ENCODE results near the gene CKAP2L. TPM values are rescaled to one million over a fixed set of nuclear protein-coding genes. Genes with fewer than 3 reads are reported as not detected.

Gene CKAP2L
- total and polyA plus RNA-seq, 2 experiments from 2014 or later: 16.2 to 30.2 TPM

DNA sequence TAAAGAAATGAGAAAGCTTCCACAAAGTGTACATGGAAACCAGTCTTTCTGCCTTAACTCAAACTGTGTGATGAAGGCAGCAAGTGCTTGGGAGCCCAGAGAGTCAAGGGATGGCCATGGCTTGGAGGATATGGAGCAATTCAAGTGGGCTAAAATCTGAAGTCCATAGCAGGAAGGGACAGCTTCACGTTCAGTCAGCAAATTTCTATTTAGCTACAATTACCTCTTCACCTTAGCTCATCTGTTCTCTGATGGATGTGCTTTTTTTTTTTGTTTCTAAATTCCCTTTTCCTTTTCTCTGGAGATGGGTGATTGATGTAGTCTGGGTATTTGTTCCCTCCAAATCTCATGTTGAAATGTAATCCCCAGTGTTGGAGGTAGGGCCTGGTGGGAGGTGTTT is 24.8 kb upstream of the CKAP2L start:
- Histone ChIP-seq H2AFZ (no peak overlapping the region), H3K79me2 (replicated peaks; ENCODE audit: insufficient read depth) (no peaks in the 10 kb centered on the region), H3K27me3 (ENCODE audit: insufficient read depth) (no peaks in the 10 kb centered on the region), H3K9me2 (ENCODE audit: insufficient read depth) (peaks cover 18% of the 10 kb centered on the region), H3K4me2 (no peak overlapping the region), H3K27ac (ENCODE audit: low read depth) (no peak overlapping the region), H3F3A (replicated peaks; ENCODE audit: low read depth) (no peaks in the 10 kb centered on the region), H3K4me1 (ENCODE audit: insufficient read depth) (peaks cover 22% of the 10 kb centered on the region), H3K36me3 (ENCODE audit: insufficient read depth) (no peaks in the 10 kb centered on the region), H3K4me3 (no peak overlapping the region), H4K20me1 (replicated peaks; ENCODE audit: insufficient read depth) (no peaks in the 10 kb centered on the region)
- Mint-ChIP-seq H3K4me3 (no peak overlapping the region), H3K9me3 (peaks cover 4% of the 10 kb centered on the region), H3K36me3 (ENCODE audit: low read depth) (peaks cover 5% of the 10 kb centered on the region; the same call in 1 of the 3 replicates), H3K27me3 (ENCODE audit: insufficient read depth, low read depth, poor library complexity) (peaks cover 2% of the 10 kb centered on the region), H3K27ac (no peak overlapping the region), H3K4me1 (peaks cover 26% of the 10 kb centered on the region)
- DNase-seq (ENCODE audit: low spot score) (no peak), ATAC-seq (no peak)
- TF ChIP-seq, protein P1, sequence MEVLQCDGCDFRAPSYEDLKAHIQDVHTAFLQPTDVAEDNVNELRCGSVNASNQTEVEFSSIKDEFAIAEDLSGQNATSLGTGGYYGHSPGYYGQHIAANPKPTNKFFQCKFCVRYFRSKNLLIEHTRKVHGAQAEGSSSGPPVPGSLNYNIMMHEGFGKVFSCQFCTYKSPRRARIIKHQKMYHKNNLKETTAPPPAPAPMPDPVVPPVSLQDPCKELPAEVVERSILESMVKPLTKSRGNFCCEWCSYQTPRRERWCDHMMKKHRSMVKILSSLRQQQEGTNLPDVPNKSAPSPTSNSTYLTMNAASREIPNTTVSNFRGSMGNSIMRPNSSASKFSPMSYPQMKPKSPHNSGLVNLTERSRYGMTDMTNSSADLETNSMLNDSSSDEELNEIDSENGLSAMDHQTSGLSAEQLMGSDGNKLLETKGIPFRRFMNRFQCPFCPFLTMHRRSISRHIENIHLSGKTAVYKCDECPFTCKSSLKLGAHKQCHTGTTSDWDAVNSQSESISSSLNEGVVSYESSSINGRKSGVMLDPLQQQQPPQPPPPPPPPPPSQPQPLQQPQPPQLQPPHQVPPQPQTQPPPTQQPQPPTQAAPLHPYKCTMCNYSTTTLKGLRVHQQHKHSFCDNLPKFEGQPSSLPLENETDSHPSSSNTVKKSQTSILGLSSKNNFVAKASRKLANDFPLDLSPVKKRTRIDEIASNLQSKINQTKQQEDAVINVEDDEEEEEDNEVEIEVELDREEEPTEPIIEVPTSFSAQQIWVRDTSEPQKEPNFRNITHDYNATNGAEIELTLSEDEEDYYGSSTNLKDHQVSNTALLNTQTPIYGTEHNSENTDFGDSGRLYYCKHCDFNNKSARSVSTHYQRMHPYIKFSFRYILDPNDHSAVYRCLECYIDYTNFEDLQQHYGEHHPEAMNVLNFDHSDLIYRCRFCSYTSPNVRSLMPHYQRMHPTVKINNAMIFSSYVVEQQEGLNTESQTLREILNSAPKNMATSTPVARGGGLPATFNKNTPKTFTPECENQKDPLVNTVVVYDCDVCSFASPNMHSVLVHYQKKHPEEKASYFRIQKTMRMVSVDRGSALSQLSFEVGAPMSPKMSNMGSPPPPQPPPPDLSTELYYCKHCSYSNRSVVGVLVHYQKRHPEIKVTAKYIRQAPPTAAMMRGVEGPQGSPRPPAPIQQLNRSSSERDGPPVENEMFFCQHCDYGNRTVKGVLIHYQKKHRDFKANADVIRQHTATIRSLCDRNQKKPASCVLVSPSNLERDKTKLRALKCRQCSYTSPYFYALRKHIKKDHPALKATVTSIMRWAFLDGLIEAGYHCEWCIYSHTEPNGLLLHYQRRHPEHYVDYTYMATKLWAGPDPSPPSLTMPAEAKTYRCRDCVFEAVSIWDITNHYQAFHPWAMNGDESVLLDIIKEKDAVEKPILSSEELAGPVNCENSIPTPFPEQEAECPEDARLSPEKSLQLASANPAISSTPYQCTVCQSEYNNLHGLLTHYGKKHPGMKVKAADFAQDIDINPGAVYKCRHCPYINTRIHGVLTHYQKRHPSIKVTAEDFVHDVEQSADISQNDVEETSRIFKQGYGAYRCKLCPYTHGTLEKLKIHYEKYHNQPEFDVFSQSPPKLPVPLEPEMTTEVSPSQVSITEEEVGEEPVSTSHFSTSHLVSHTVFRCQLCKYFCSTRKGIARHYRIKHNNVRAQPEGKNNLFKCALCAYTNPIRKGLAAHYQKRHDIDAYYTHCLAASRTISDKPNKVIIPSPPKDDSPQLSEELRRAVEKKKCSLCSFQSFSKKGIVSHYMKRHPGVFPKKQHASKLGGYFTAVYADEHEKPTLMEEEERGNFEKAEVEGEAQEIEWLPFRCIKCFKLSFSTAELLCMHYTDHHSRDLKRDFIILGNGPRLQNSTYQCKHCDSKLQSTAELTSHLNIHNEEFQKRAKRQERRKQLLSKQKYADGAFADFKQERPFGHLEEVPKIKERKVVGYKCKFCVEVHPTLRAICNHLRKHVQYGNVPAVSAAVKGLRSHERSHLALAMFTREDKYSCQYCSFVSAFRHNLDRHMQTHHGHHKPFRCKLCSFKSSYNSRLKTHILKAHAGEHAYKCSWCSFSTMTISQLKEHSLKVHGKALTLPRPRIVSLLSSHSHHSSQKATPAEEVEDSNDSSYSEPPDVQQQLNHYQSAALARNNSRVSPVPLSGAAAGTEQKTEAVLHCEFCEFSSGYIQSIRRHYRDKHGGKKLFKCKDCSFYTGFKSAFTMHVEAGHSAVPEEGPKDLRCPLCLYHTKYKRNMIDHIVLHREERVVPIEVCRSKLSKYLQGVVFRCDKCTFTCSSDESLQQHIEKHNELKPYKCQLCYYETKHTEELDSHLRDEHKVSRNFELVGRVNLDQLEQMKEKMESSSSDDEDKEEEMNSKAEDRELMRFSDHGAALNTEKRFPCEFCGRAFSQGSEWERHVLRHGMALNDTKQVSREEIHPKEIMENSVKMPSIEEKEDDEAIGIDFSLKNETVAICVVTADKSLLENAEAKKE (CRISPR knock-in tag; IDR thresholded peaks at IDR 0.05): no peak
- TF ChIP-seq, protein P2, sequence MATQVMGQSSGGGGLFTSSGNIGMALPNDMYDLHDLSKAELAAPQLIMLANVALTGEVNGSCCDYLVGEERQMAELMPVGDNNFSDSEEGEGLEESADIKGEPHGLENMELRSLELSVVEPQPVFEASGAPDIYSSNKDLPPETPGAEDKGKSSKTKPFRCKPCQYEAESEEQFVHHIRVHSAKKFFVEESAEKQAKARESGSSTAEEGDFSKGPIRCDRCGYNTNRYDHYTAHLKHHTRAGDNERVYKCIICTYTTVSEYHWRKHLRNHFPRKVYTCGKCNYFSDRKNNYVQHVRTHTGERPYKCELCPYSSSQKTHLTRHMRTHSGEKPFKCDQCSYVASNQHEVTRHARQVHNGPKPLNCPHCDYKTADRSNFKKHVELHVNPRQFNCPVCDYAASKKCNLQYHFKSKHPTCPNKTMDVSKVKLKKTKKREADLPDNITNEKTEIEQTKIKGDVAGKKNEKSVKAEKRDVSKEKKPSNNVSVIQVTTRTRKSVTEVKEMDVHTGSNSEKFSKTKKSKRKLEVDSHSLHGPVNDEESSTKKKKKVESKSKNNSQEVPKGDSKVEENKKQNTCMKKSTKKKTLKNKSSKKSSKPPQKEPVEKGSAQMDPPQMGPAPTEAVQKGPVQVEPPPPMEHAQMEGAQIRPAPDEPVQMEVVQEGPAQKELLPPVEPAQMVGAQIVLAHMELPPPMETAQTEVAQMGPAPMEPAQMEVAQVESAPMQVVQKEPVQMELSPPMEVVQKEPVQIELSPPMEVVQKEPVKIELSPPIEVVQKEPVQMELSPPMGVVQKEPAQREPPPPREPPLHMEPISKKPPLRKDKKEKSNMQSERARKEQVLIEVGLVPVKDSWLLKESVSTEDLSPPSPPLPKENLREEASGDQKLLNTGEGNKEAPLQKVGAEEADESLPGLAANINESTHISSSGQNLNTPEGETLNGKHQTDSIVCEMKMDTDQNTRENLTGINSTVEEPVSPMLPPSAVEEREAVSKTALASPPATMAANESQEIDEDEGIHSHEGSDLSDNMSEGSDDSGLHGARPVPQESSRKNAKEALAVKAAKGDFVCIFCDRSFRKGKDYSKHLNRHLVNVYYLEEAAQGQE (IDR thresholded peaks at IDR 0.05; ENCODE audit: unreplicated experiment): no peak
- TF ChIP-seq ZNF114 (CRISPR knock-in tag; IDR thresholded peaks at IDR 0.05) (no peak), JUNB (IDR thresholded peaks at IDR 0.05; ENCODE audit: unreplicated experiment) (no peak)

Measured in GM23338 (cell line).